Measurements from ENCODE around the gene ARHGAP22.

DNA sequence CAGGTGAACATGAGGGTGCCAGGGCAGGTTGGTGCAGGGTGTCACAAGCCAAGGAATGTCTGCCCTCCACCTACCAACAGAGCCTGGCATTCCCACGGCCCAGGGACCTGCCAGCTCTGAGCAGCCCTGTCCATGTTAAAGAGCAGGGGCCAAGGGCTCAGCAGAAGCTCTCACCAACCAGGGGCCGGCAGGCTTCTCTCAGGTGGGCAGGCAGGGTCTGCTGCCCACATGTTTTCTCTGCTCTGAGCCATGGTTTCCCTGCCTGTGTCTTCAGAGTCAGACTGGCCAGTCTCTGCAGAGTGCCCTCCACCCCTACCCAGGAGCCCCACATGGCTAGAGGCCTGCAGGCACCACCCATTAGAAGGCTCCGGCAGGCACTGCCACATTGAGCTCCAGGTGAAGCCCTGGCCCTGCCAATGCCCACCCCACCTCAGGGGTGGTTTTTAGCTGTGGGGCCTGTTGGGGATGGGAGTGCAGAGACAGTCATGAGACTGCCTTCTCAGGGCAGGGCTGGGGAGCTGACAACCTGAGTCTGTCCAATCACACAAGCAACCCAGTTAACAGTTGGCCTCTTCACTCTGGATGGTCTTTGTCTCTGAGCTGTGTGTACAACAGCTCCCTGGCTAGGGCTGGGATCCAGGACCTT lies 135.9 kb downstream of the ARHGAP22 start:
- no peak for TF ChIP-seq RAD21 (IDR thresholded peaks at IDR 0.05)
- TF ChIP-seq, protein P1, sequence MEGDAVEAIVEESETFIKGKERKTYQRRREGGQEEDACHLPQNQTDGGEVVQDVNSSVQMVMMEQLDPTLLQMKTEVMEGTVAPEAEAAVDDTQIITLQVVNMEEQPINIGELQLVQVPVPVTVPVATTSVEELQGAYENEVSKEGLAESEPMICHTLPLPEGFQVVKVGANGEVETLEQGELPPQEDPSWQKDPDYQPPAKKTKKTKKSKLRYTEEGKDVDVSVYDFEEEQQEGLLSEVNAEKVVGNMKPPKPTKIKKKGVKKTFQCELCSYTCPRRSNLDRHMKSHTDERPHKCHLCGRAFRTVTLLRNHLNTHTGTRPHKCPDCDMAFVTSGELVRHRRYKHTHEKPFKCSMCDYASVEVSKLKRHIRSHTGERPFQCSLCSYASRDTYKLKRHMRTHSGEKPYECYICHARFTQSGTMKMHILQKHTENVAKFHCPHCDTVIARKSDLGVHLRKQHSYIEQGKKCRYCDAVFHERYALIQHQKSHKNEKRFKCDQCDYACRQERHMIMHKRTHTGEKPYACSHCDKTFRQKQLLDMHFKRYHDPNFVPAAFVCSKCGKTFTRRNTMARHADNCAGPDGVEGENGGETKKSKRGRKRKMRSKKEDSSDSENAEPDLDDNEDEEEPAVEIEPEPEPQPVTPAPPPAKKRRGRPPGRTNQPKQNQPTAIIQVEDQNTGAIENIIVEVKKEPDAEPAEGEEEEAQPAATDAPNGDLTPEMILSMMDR (IDR thresholded peaks at IDR 0.05; ENCODE audit: low read depth, low read length, missing input control) = no peak
- no peak for TF ChIP-seq TAF1 (conservative IDR thresholded peaks at IDR 0.05)
- no peak for TF ChIP-seq JUND (IDR thresholded peaks at IDR 0.05)
- no peak for TF ChIP-seq YY1 (IDR thresholded peaks at IDR 0.05)
- TF ChIP-seq, protein P2, sequence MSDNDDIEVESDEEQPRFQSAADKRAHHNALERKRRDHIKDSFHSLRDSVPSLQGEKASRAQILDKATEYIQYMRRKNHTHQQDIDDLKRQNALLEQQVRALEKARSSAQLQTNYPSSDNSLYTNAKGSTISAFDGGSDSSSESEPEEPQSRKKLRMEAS (IDR thresholded peaks at IDR 0.05) = no peak
- TF ChIP-seq HNF4G (IDR thresholded peaks at IDR 0.05) = no peak
- TF ChIP-seq, protein P3, sequence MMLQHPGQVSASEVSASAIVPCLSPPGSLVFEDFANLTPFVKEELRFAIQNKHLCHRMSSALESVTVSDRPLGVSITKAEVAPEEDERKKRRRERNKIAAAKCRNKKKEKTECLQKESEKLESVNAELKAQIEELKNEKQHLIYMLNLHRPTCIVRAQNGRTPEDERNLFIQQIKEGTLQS (IDR thresholded peaks at IDR 0.05) = no peak
- TF ChIP-seq, protein P4, sequence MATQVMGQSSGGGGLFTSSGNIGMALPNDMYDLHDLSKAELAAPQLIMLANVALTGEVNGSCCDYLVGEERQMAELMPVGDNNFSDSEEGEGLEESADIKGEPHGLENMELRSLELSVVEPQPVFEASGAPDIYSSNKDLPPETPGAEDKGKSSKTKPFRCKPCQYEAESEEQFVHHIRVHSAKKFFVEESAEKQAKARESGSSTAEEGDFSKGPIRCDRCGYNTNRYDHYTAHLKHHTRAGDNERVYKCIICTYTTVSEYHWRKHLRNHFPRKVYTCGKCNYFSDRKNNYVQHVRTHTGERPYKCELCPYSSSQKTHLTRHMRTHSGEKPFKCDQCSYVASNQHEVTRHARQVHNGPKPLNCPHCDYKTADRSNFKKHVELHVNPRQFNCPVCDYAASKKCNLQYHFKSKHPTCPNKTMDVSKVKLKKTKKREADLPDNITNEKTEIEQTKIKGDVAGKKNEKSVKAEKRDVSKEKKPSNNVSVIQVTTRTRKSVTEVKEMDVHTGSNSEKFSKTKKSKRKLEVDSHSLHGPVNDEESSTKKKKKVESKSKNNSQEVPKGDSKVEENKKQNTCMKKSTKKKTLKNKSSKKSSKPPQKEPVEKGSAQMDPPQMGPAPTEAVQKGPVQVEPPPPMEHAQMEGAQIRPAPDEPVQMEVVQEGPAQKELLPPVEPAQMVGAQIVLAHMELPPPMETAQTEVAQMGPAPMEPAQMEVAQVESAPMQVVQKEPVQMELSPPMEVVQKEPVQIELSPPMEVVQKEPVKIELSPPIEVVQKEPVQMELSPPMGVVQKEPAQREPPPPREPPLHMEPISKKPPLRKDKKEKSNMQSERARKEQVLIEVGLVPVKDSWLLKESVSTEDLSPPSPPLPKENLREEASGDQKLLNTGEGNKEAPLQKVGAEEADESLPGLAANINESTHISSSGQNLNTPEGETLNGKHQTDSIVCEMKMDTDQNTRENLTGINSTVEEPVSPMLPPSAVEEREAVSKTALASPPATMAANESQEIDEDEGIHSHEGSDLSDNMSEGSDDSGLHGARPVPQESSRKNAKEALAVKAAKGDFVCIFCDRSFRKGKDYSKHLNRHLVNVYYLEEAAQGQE (IDR thresholded peaks at IDR 0.05) = no peak
- TF ChIP-seq, protein P5, sequence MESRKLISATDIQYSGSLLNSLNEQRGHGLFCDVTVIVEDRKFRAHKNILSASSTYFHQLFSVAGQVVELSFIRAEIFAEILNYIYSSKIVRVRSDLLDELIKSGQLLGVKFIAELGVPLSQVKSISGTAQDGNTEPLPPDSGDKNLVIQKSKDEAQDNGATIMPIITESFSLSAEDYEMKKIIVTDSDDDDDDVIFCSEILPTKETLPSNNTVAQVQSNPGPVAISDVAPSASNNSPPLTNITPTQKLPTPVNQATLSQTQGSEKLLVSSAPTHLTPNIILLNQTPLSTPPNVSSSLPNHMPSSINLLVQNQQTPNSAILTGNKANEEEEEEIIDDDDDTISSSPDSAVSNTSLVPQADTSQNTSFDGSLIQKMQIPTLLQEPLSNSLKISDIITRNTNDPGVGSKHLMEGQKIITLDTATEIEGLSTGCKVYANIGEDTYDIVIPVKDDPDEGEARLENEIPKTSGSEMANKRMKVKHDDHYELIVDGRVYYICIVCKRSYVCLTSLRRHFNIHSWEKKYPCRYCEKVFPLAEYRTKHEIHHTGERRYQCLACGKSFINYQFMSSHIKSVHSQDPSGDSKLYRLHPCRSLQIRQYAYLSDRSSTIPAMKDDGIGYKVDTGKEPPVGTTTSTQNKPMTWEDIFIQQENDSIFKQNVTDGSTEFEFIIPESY (IDR thresholded peaks at IDR 0.05) = no peak
- TF ChIP-seq FOXA2 (IDR thresholded peaks at IDR 0.05) = no peak
- TF ChIP-seq GABPA (IDR thresholded peaks at IDR 0.05 in 1 of 2, conservative IDR thresholded peaks at IDR 0.05 in 1 of 2) = no peak
- no peak for TF ChIP-seq EGR1 (IDR thresholded peaks at IDR 0.05; ENCODE audit: low read depth in 2 of 2)
